A549 (cell line): ENCODE data around the gene SMTNL2. TPM values are rescaled to one million over a fixed set of nuclear protein-coding genes. Genes with fewer than 3 reads are reported as not detected.
A peak's percentile ranks its signal among the peaks of the same experiment; 100 is the strongest.

Experiments used
- ATAC-seq, 2 experiments: fragments of 200-7000 bp in 1 of 2; fragments of >200 bp in 1 of 2; cut with Nextera tagmentation in 1 of 2; cut with Tn5 transposase in 1 of 2; 3 replicates each; pipeline versions ENCODE4 v1.8.0 to v1.9.1; 2018 to 2020; ENCODE audit warnings: mild to moderate bottlenecking in 1 of 2, moderate library complexity in 1 of 2
- CTCF ChIA-PET: fragments of 300-600 bp; sonication (Branson Sonifier 250); formaldehyde crosslinking; extraction: SDS; loops from one replicate; lab custom pipeline; 2021; ENCODE audit warnings: antibody characterized with exemption, inconsistent platforms; lab: Yijun Ruan, JAX
- POLR2A ChIA-PET: fragments of 350-600 bp; formaldehyde crosslinking; extraction: SDS; loops from one replicate; lab custom pipeline; 2021; ENCODE audit warnings: antibody characterized with exemption, inconsistent platforms; lab: Yijun Ruan, JAX
- DNase-seq, 2 experiments: peaks; one replicate each; pipeline versions ENCODE4 v3.0.0 to v3.0.0-alpha.2; 2011 to 2016; ENCODE audit warnings: low read depth in 1 of 2, low spot score in 1 of 2
- FAIRE-seq: peaks from 2 replicates; lab custom pipeline; 2011; peaks lifted over from hg19 to GRCh38; lab: Jason Lieb, UNC
- H3K27ac ChIP-seq, 2 experiments: fragments of >200 bp; sonication (Bioruptor Twin); formaldehyde crosslinking; 3 replicates each; pipeline ENCODE4 v1.5.1; 2016 to 2017
- H3K4me1 ChIP-seq: fragments of >200 bp; sonication (Bioruptor Twin); formaldehyde crosslinking; 3 replicates; pipeline ENCODE4 v1.6.1; 2016
- H3K4me2 ChIP-seq: fragments of >200 bp; sonication (Bioruptor Twin); formaldehyde crosslinking; 3 replicates; pipeline ENCODE4 v1.6.1; 2016
- H3K4me3 ChIP-seq: fragments of >200 bp; sonication (Bioruptor Twin); formaldehyde crosslinking; 3 replicates; pipeline ENCODE4 v1.5.1; 2016
- H3K9me3 ChIP-seq: fragments of >200 bp; sonication (Bioruptor Twin); formaldehyde crosslinking; 3 replicates; pipeline ENCODE4 v1.6.1; 2016
- BHLHE40 ChIP-seq: IDR thresholded peaks from 2 replicates; pipeline ENCODE4 v1.6.1; 2012; ENCODE audit warnings: low read depth, low read length, inconsistent platforms
- CBX2 ChIP-seq: fragments of 200-600 bp; sonication (generic); IDR thresholded peaks from 2 replicates; pipeline ENCODE4 v1.6.1; 2016; ENCODE audit warnings: low read depth, mild to moderate bottlenecking, borderline replicate concordance
- CEBPB ChIP-seq, 2 experiments: fragments of >200 bp in 1 of 2; sonication (Bioruptor Twin) in 1 of 2; formaldehyde crosslinking in 1 of 2; IDR thresholded peaks; 2 replicates each; pipeline ENCODE4 v1.6.1; 2012 to 2016
- EHF ChIP-seq: fragments of 250-450 bp; sonication (Bioruptor Pico); IDR thresholded peaks from 2 replicates; pipeline ENCODE4 v1.5.0; 2020; ENCODE audit warnings: mild to moderate bottlenecking
- EHMT2 ChIP-seq: fragments of 200-600 bp; sonication (generic); IDR thresholded peaks from 2 replicates; pipeline ENCODE4 v1.6.1; 2016; ENCODE audit warnings: antibody characterized with exemption, low read depth, mild to moderate bottlenecking, moderate library complexity
- FOXS1 ChIP-seq: fragments of 250-450 bp; sonication (Bioruptor Pico); IDR thresholded peaks from 2 replicates; pipeline ENCODE4 v1.5.0; 2020; ENCODE audit warnings: mild to moderate bottlenecking, moderate library complexity
- HEYL ChIP-seq: fragments of 250-450 bp; sonication (Bioruptor Pico); IDR thresholded peaks from 2 replicates; pipeline ENCODE4 v1.8.0; 2021; ENCODE audit warnings: mild to moderate bottlenecking, moderate library complexity
- HOXA7 ChIP-seq: fragments of 250-450 bp; sonication (Bioruptor Pico); IDR thresholded peaks from 2 replicates; pipeline ENCODE4 v1.5.0; 2020; ENCODE audit warnings: mild to moderate bottlenecking, moderate library complexity
- HOXB13 ChIP-seq: fragments of 250-450 bp; sonication (Bioruptor Pico); IDR thresholded peaks from 2 replicates; pipeline ENCODE4 v1.5.0; 2020; ENCODE audit warnings: low read depth, mild to moderate bottlenecking, moderate library complexity
- HOXB5 ChIP-seq: fragments of 250-450 bp; sonication (Bioruptor Pico); IDR thresholded peaks from 2 replicates; pipeline ENCODE4 v1.5.0; 2020; ENCODE audit warnings: mild to moderate bottlenecking, moderate library complexity
- JUN ChIP-seq, 2 experiments: fragments of >200 bp; sonication (Bioruptor Twin); formaldehyde crosslinking; IDR thresholded peaks; 2 replicates in 1 of 2; 3 replicates in 1 of 2; pipeline ENCODE4 v1.6.1; 2016 to 2017
- JUNB ChIP-seq: fragments of >200 bp; sonication (Bioruptor Twin); formaldehyde crosslinking; IDR thresholded peaks from 2 replicates; pipeline ENCODE4 v1.6.1; 2016
- KDM1A ChIP-seq: fragments of 200-600 bp; sonication (generic); IDR thresholded peaks from 2 replicates; pipeline ENCODE4 v1.6.1; 2016; ENCODE audit warnings: low read depth, mild to moderate bottlenecking
- NFE2L2 ChIP-seq: fragments of 150-350 bp; conservative IDR thresholded peaks from 2 replicates; pipeline ENCODE4 v1.6.1; 2014; ENCODE audit warnings: low read length
- POLR2A ChIP-seq: IDR thresholded peaks from 2 replicates; pipeline ENCODE4 v1.6.1; 2012; ENCODE audit warnings: mild to moderate bottlenecking, low read length
- RAD21 ChIP-seq, 2 experiments: fragments of >200 bp in 1 of 2; sonication (Bioruptor Twin) in 1 of 2; formaldehyde crosslinking in 1 of 2; IDR thresholded peaks in 1 of 2; conservative IDR thresholded peaks in 1 of 2; 2 replicates in 1 of 2; 3 replicates in 1 of 2; pipeline ENCODE4 v1.6.1; 2012 to 2018; ENCODE audit warnings: inconsistent platforms in 1 of 2
- RCOR1 ChIP-seq: fragments of 150-350 bp; IDR thresholded peaks from 2 replicates; pipeline ENCODE4 v1.6.1; 2014; ENCODE audit warnings: antibody characterized with exemption, low read length, low read depth
- REST ChIP-seq: fragments of 200-600 bp; sonication (generic); IDR thresholded peaks from 2 replicates; pipeline ENCODE4 v1.6.1; 2016; ENCODE audit warnings: antibody characterized with exemption, mild to moderate bottlenecking, moderate library complexity
- SMC3 ChIP-seq: fragments of >200 bp; sonication (Bioruptor Twin); formaldehyde crosslinking; IDR thresholded peaks from 3 replicates; pipeline ENCODE4 v1.6.1; 2018; ENCODE audit warnings: inconsistent platforms
- SREBF2 ChIP-seq: fragments of 450-650 bp; IDR thresholded peaks from 2 replicates; pipeline ENCODE4 v1.6.1; 2014; ENCODE audit warnings: mild to moderate bottlenecking, moderate library complexity
- TFCP2L1 ChIP-seq: fragments of 250-450 bp; sonication (Bioruptor Pico); IDR thresholded peaks from 2 replicates; pipeline ENCODE4 v1.5.0; 2021; ENCODE audit warnings: mild to moderate bottlenecking
- TP53 ChIP-seq: fragments of 250-450 bp; sonication (Bioruptor Pico); IDR thresholded peaks from 2 replicates; pipeline ENCODE4 v1.5.0; 2021; ENCODE audit warnings: mild to moderate bottlenecking, moderate library complexity
- ZC3H11A ChIP-seq: fragments of 450-650 bp; IDR thresholded peaks from 2 replicates; pipeline ENCODE4 v1.6.1; 2014; ENCODE audit warnings: antibody characterized with exemption, mild to moderate bottlenecking
- ZFP36 ChIP-seq: fragments of 450-650 bp; IDR thresholded peaks from 2 replicates; pipeline ENCODE4 v1.6.1; 2014; ENCODE audit warnings: borderline replicate concordance; ENCODE audit not compliant: partially characterized antibody
- WGBS: methylation state at CpG from one replicate; pipeline ENCODE4 v1.1.6; 2017; ENCODE audit errors: missing lambda C conversion rate; 5-methylcytosine and 5-hydroxymethylcytosine counted together
- polyA plus RNA-seq, 4 experiments: library from polyadenylated mRNA; depleted of rRNA in 3 of 4; stranded (reverse); fragments of >200 nt; fragmentation: RNase III in 1 of 4; extraction: RNeasy Plus Mini Kit Qiagen cat#74134 plus additional on column Dnase treatment in 1 of 4; gene quantifications; 2 replicates in 3 of 4; 3 replicates in 1 of 4; pipeline ENCODE4 v1.2.3, GENCODE V29; 2011 to 2017
- TF ChIP-seq, protein P1 (sequence below): fragments of 250-450 bp; sonication (Bioruptor Pico); IDR thresholded peaks from 2 replicates; pipeline ENCODE4 v1.5.0; 2020; ENCODE audit warnings: low read depth, mild to moderate bottlenecking, moderate library complexity
- TF ChIP-seq, protein P2 (sequence below): fragments of >200 bp; sonication (Bioruptor Twin); formaldehyde crosslinking; IDR thresholded peaks from 3 replicates; pipeline ENCODE4 v1.6.1; 2016
- TF ChIP-seq, protein P3 (sequence below): fragments of 450-650 bp; IDR thresholded peaks from 2 replicates; pipeline ENCODE4 v1.6.1; 2014; ENCODE audit warnings: antibody characterized with exemption

The SMTNL2 gene
- polyA plus RNA-seq, 2 of the 4 experiments (the other 2 are of a cell fraction), result 0.05 to 0.06 TPM

DNA sequence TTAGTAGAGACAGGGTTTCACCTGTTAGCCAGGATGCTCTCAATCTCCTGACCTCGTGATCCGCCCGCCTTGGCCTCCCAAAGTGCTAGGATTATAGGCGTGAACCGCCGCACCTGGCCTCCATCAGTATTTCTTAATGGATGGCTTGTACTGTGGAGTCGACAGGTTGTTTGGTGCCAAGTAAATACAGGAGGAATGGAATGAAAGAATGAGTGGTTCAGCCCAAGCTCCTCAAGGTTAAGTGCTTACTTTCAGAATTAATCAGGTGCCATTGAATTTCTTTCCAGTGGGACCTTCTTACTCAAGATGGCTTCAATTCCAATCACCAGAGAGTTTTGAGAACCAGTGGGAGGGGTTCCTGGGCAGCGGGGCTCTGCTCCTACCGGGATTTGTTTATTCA lies 32.1 kb downstream of the SMTNL2 start:
- Histone ChIP-seq H3K4me3 (no peak overlapping the region), H3K4me2 (no peak overlapping the region), H3K27ac (no peak overlapping the region), H3K4me1 (no peaks in the 10 kb centered on the region), H3K9me3 (0 out of 3 replicates have a peak, but pooled peaks cover 2% of the 10 kb centered on the region)
- POLR2A ChIA-PET, result interaction anchor here (0.6 kb wide), 1 partner anchor 146 kb away, joined by 8 read pairs; no protein-coding TSS in a partner anchor
- CTCF ChIA-PET, result interaction anchor here (0.7 to 4.1 kb wide), 7 partner anchors 10 to 51 kb away, joined by 3 to 28 read pairs (median 5); no protein-coding TSS in a partner anchor
- FAIRE-seq (no peak), DNase-seq (no peak), ATAC-seq (no peak)
- TF ChIP-seq JUNB (no peak), TP53 (CRISPR knock-in tag) (no peak), FOXS1 (CRISPR knock-in tag) (no peak), EHF (CRISPR knock-in tag) (no peak), EHMT2 (no peak), HEYL (CRISPR knock-in tag) (no peak), NFE2L2 (no peak), RCOR1 (no peak), HOXB13 (CRISPR knock-in tag) (no peak)
- TF ChIP-seq, protein P1, sequence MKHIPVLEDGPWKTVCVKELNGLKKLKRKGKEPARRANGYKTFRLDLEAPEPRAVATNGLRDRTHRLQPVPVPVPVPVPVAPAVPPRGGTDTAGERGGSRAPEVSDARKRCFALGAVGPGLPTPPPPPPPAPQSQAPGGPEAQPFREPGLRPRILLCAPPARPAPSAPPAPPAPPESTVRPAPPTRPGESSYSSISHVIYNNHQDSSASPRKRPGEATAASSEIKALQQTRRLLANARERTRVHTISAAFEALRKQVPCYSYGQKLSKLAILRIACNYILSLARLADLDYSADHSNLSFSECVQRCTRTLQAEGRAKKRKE (CRISPR knock-in tag), result no peak
- TF ChIP-seq, protein P2, sequence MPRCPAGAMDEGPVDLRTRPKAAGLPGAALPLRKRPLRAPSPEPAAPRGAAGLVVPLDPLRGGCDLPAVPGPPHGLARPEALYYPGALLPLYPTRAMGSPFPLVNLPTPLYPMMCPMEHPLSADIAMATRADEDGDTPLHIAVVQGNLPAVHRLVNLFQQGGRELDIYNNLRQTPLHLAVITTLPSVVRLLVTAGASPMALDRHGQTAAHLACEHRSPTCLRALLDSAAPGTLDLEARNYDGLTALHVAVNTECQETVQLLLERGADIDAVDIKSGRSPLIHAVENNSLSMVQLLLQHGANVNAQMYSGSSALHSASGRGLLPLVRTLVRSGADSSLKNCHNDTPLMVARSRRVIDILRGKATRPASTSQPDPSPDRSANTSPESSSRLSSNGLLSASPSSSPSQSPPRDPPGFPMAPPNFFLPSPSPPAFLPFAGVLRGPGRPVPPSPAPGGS, result no peak
- WGBS, result 59% methylated on average over 9 of the region's 9 CpGs

GRCh38 chr17:4617090-4617489 lies 32.8 kb downstream of the SMTNL2 start:
- Histone ChIP-seq H3K4me3 (no peak overlapping the region), H3K27ac (no peak overlapping the region), H3K9me3 (peaks cover 8% of the 10 kb centered on the region), H3K4me1 (no peaks in the 10 kb centered on the region)
- no peak for FAIRE-seq
- 80% methylated on average over 17 of the region's 17 CpGs for WGBS
- ATAC-seq, result no peak
- no peak for TF ChIP-seq FOXS1 (CRISPR knock-in tag)
- no peak for TF ChIP-seq BHLHE40
- no peak for TF ChIP-seq POLR2A
- TF ChIP-seq, all 56 proteins: peak for 0
- ChIA-PET POLR2A (no interaction called here), CTCF (interaction anchor here (1.4 to 4.1 kb wide), 3 partner anchors 9 to 50 kb away, joined by 3 to 28 read pairs (median 25); no protein-coding TSS in a partner anchor)
- H3K4me2 ChIP-seq, result no peak overlapping the region
- DNase-seq, result no peak

GRCh38 chr17:4617590-4618351 lies 33.4 kb downstream of the SMTNL2 start:
- Histone ChIP-seq H3K4me2 (no peak overlapping the region), H3K4me1 (no peaks in the 10 kb centered on the region), H3K27ac (no peak overlapping the region), H3K9me3 (peaks cover 14% of the 10 kb centered on the region), H3K4me3 (no peak overlapping the region)
- POLR2A ChIA-PET, result no interaction called here
- ATAC-seq (peak; percentile 33 to 36; a peak in 2 of 6 replicates), DNase-seq (no peak), FAIRE-seq (no peak)
- CTCF ChIA-PET, result interaction anchor here (1.0 to 4.1 kb wide), 4 partner anchors 8 to 51 kb away, joined by 3 to 25 read pairs (median 10); no protein-coding TSS in a partner anchor
- WGBS, result 54% methylated on average over 15 of the region's 15 CpGs
- TF ChIP-seq REST (no peak), SMC3 (no peak), TP53 (CRISPR knock-in tag) (no peak), FOXS1 (CRISPR knock-in tag) (no peak), HOXA7 (no peak), JUN (IDR thresholded peaks at IDR 0.05) (no peak), ZC3H11A (no peak), EHF (CRISPR knock-in tag) (no peak), HOXB13 (CRISPR knock-in tag) (no peak), TFCP2L1 (CRISPR knock-in tag) (no peak), SREBF2 (no peak), HOXB5 (CRISPR knock-in tag) (no peak), CBX2 (no peak), RAD21 (conservative IDR thresholded peaks at IDR 0.05 in 1 of 2, IDR thresholded peaks at IDR 0.05 in 1 of 2) (no peak), KDM1A (no peak), ZFP36 (no peak), CEBPB (IDR thresholded peaks at IDR 0.05) (no peak)
- TF ChIP-seq, protein P3, sequence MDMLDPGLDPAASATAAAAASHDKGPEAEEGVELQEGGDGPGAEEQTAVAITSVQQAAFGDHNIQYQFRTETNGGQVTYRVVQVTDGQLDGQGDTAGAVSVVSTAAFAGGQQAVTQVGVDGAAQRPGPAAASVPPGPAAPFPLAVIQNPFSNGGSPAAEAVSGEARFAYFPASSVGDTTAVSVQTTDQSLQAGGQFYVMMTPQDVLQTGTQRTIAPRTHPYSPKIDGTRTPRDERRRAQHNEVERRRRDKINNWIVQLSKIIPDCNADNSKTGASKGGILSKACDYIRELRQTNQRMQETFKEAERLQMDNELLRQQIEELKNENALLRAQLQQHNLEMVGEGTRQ, result no peak
